ENCODE data around the gene PEX14.

The PEX14 gene

GRCh38 chr1:10620776-10621175 is 146.0 kb downstream of the PEX14 start:
- DNase-seq (ENCODE audit: low read depth): no peak

GRCh38 chr1:10621906-10622305 is 147.2 kb downstream of the PEX14 start:
- DNase-seq (ENCODE audit: low read depth): no peak

- DNase-seq (ENCODE audit: low read depth): no peak
Measured at GRCh38 chr1:10622910-10623685, 148.3 kb downstream of the PEX14 start.

GRCh38 chr1:10623686-10624145 is 149.0 kb downstream of the PEX14 start:
- no peak for DNase-seq (ENCODE audit: low read depth)

GRCh38 chr1:10624256-10625050 is 149.7 kb downstream of the PEX14 start:
- DNase-seq (ENCODE audit: low read depth): no peak

GRCh38 chr1:10625076-10625475 is 150.3 kb downstream of the PEX14 start:
- DNase-seq (ENCODE audit: low read depth): no peak

GRCh38 chr1:10625554-10625953 is 150.8 kb downstream of the PEX14 start:
- no peak for DNase-seq (ENCODE audit: low read depth)

GRCh38 chr1:10626131-10626731 is 151.5 kb downstream of the PEX14 start:
- DNase-seq (ENCODE audit: low read depth): no peak

GRCh38 chr1:10626791-10627410 is 152.2 kb downstream of the PEX14 start:
- no peak for DNase-seq (ENCODE audit: low read depth)

- no peak for DNase-seq (ENCODE audit: low read depth)
Measured at GRCh38 chr1:10628685-10629084, 153.9 kb downstream of the PEX14 start.

GRCh38 chr1:10629091-10629815 is 154.5 kb downstream of the PEX14 start:
- DNase-seq (ENCODE audit: low read depth): no peak

GRCh38 chr1:10629816-10630571 is 155.2 kb downstream of the PEX14 start:
- DNase-seq (ENCODE audit: low read depth): no peak

- no peak for DNase-seq (ENCODE audit: low read depth)
Measured at GRCh38 chr1:10630661-10631120, 155.9 kb downstream of the PEX14 start.

GRCh38 chr1:10631121-10631810 is 156.5 kb downstream of the PEX14 start:
- no peak for DNase-seq (ENCODE audit: low read depth)

- no peak for DNase-seq (ENCODE audit: low read depth)
Measured at GRCh38 chr1:10631811-10632593, 157.3 kb downstream of the PEX14 start.

- DNase-seq (ENCODE audit: low read depth): no peak
Measured at GRCh38 chr1:10632691-10633090, 157.9 kb downstream of the PEX14 start.

- no peak for DNase-seq (ENCODE audit: low read depth)
Measured at GRCh38 chr1:10633416-10633815, 158.7 kb downstream of the PEX14 start.

GRCh38 chr1:10634075-10634427 is 159.3 kb downstream of the PEX14 start:
- no peak for DNase-seq (ENCODE audit: low read depth)

GRCh38 chr1:10634428-10635084 is 159.8 kb downstream of the PEX14 start:
- peak; percentile 15 for DNase-seq (ENCODE audit: low read depth)
